Vagina (tissue), 2 donors: Measurements from ENCODE around the gene ZMYND8.
"Not testable (repeated sequence)": the region's sequence is repeated elsewhere in the genome, so short reads cannot be mapped to it uniquely, and the experiment has no call there.

Source experiments
- POLR2A ChIP-seq, 2 donors: fragments of 450-650 bp; IDR thresholded peaks; one replicate each; pipeline ENCODE4 v1.6.1; 2017; ENCODE audit warnings: antibody characterized with exemption in 2 of 2, mild to moderate bottlenecking in 2 of 2, moderate library complexity in 2 of 2
- POLR2AphosphoS5 ChIP-seq, 2 donors: sonication (generic); formaldehyde crosslinking; IDR thresholded peaks; one replicate each; pipeline ENCODE4 v1.9.0; 2017; ENCODE audit warnings: antibody characterized with exemption in 2 of 2, mild to moderate bottlenecking in 2 of 2, low read depth in 1 of 2; ENCODE audit not compliant: insufficient read depth in 1 of 2
- TF ChIP-seq, protein P1 (sequence below), 3 experiments: fragments of 450-650 bp in 2 of 3; fragments of 200-600 bp in 1 of 3; sonication (generic) in 1 of 3; IDR thresholded peaks; one replicate each; pipeline ENCODE4 v1.5.1; 2017 to 2019; ENCODE audit warnings: antibody characterized with exemption in 3 of 3, mild to moderate bottlenecking in 2 of 3, moderate library complexity in 2 of 3

DNA sequence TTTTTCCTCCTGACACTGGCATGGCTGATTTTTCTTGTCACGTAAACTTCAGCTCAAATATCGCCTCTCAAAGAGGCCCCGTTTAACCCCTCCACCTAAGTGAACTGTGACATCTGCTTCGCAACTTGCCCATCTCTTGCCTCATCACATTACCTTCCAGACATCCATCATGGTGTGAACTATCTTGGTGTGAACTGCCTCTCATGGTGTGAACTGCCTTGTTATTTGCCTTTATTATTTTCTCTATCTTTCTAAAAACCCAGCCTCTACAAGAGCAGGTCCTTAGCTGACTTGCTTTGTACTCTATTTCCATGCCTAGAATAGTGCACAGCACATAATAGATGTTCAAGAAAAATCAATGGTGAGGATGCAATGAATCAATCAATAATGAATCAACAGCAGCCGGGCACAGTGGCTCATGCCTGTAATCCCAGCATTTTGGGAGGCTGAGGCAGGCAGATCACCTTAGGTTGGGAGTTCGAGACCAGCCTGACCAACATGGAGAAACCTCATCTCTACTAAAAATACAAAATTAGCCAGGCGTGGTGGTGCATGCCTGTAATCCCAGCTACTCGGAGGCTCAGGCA, 95.9 kb downstream of the ZMYND8 start:
- TF ChIP-seq, protein P1, sequence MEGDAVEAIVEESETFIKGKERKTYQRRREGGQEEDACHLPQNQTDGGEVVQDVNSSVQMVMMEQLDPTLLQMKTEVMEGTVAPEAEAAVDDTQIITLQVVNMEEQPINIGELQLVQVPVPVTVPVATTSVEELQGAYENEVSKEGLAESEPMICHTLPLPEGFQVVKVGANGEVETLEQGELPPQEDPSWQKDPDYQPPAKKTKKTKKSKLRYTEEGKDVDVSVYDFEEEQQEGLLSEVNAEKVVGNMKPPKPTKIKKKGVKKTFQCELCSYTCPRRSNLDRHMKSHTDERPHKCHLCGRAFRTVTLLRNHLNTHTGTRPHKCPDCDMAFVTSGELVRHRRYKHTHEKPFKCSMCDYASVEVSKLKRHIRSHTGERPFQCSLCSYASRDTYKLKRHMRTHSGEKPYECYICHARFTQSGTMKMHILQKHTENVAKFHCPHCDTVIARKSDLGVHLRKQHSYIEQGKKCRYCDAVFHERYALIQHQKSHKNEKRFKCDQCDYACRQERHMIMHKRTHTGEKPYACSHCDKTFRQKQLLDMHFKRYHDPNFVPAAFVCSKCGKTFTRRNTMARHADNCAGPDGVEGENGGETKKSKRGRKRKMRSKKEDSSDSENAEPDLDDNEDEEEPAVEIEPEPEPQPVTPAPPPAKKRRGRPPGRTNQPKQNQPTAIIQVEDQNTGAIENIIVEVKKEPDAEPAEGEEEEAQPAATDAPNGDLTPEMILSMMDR (IDR thresholded peaks at IDR 0.05), result not testable (repeated sequence)
- not testable (repeated sequence) for TF ChIP-seq POLR2A (IDR thresholded peaks at IDR 0.05); POLR2AphosphoS5 (IDR thresholded peaks at IDR 0.05; ENCODE audit: insufficient read depth in 1 of 2, low read depth in 1 of 2)
